ENCODE measurements around the gene ATP5PD.
"Not testable (repeated sequence)": the region's sequence is repeated elsewhere in the genome, so short reads cannot be mapped to it uniquely, and the experiment has no call there.

Gene ATP5PD

GRCh38 chr17:75077496-75078283 lies 30.9 kb upstream of the ATP5PD start:
- peak; percentile 57 for DNase-seq (ENCODE audit: low spot score)

GRCh38 chr17:75077072-75077495 lies 30.3 kb upstream of the ATP5PD start:
- DNase-seq (ENCODE audit: low spot score), result no peak

- DNase-seq (ENCODE audit: low spot score), result no peak
These were observed 29.0 kb upstream of the ATP5PD start for GRCh38 chr17:75075597-75076336.

- no peak for DNase-seq (ENCODE audit: low spot score)
These were observed 27.8 kb upstream of the ATP5PD start for GRCh38 chr17:75074532-75074931.

- DNase-seq (ENCODE audit: low spot score), result no peak
These were observed 26.9 kb upstream of the ATP5PD start for GRCh38 chr17:75073618-75074047.

GRCh38 chr17:75072909-75073308 lies 26.1 kb upstream of the ATP5PD start:
- DNase-seq (ENCODE audit: low spot score), result not testable (repeated sequence)

- not testable (repeated sequence) for DNase-seq (ENCODE audit: low spot score)
These were observed 24.9 kb upstream of the ATP5PD start for GRCh38 chr17:75071478-75072271.

GRCh38 chr17:75069783-75070182 lies 23.0 kb upstream of the ATP5PD start:
- DNase-seq (ENCODE audit: low spot score), result no peak

- no peak for DNase-seq (ENCODE audit: low spot score)
These were observed 22.0 kb upstream of the ATP5PD start for GRCh38 chr17:75068750-75069149.

GRCh38 chr17:75067856-75068255 lies 21.1 kb upstream of the ATP5PD start:
- no peak for DNase-seq (ENCODE audit: low spot score)

GRCh38 chr17:75065562-75066151 lies 18.9 kb upstream of the ATP5PD start:
- DNase-seq (ENCODE audit: low spot score), result no peak

GRCh38 chr17:75064867-75065561 lies 18.2 kb upstream of the ATP5PD start:
- DNase-seq (ENCODE audit: low spot score), result no peak

GRCh38 chr17:75064460-75064859 lies 17.7 kb upstream of the ATP5PD start:
- DNase-seq (ENCODE audit: low spot score), result no peak

- DNase-seq (ENCODE audit: low spot score), result no peak
These were observed 17.3 kb upstream of the ATP5PD start for GRCh38 chr17:75064040-75064439.

GRCh38 chr17:75063626-75064025 lies 16.9 kb upstream of the ATP5PD start:
- DNase-seq (ENCODE audit: low spot score), result no peak

- DNase-seq (ENCODE audit: low spot score), result no peak
These were observed 16.4 kb upstream of the ATP5PD start for GRCh38 chr17:75063201-75063600.

- DNase-seq (ENCODE audit: low spot score), result no peak
These were observed 14.8 kb upstream of the ATP5PD start for GRCh38 chr17:75061618-75062017.

GRCh38 chr17:75061055-75061438 lies 14.3 kb upstream of the ATP5PD start:
- no peak for DNase-seq (ENCODE audit: low spot score)

- no peak for DNase-seq (ENCODE audit: low spot score)
These were observed 13.8 kb upstream of the ATP5PD start for GRCh38 chr17:75060434-75061054.

- DNase-seq (ENCODE audit: low spot score), result no peak
These were observed 12.9 kb upstream of the ATP5PD start for GRCh38 chr17:75059369-75060345.
